ENCODE measurements around the gene ARMH1. TPM values are rescaled to one million over a fixed set of nuclear protein-coding genes. Genes with fewer than 3 reads are reported as not detected.

The ARMH1 gene
- total and polyA plus RNA-seq, 2 donors (not counting 1 experiment from before 2014, with no cell fraction given) = 10.2 to 225 TPM

GRCh38 chr1:44717653-44718052 lies 43.1 kb downstream of the ARMH1 start:
- intact Hi-C loops (cut with micrococcal nuclease) = no loop called here
- H3K4me1 Mint-ChIP-seq = peaks cover 77% of the 10 kb centered on the region
- no peak overlapping the region for H3K4me3 ChIP-seq (ENCODE audit: control extremely low read depth in 1 of 5, extremely low read depth in 1 of 5, insufficient read depth in 1 of 5, low read depth in 2 of 5, low read length in 4 of 5)
- no peak overlapping the region for H2AFZ ChIP-seq (ENCODE audit: insufficient read depth, low read depth, low read length, poor library complexity, severe bottlenecking)
- no peaks in the 10 kb centered on the region for H3K36me3 ChIP-seq (replicated peaks in 1 of 2; ENCODE audit: control extremely low read depth in 1 of 2, control insufficient read depth in 1 of 2, extremely low read depth in 1 of 2, insufficient read depth in 2 of 2, low read length in 1 of 2)
- DNase-seq = no peak
- TF ChIP-seq EZH2 (IDR thresholded peaks at IDR 0.05; ENCODE audit: borderline replicate concordance, insufficient read depth, low read depth, low read length, poor library complexity, severe bottlenecking) (no peak), CTCF (IDR thresholded peaks at IDR 0.05) (no peak)
- H3K4me3 Mint-ChIP-seq = no peak overlapping the region
- no peaks in the 10 kb centered on the region for H3K79me2 ChIP-seq (ENCODE audit: control insufficient read depth, insufficient read depth, low read length)
- H3K9me3 ChIP-seq (ENCODE audit: control extremely low read depth in 1 of 3, control insufficient read depth in 2 of 3, insufficient read depth in 1 of 3, low read length in 2 of 3) = no peaks in the 10 kb centered on the region
- no CpG with 5 or more reads among the region's 1 CpG for WGBS (ENCODE audit: insufficient coverage)
- H3K9ac ChIP-seq (ENCODE audit: low read length) = no peak overlapping the region
- H3K27ac Mint-ChIP-seq = peak overlapping the region; percentile 56
- peaks cover 60 to 67% of the 10 kb centered on the region in 2 donors for H3K4me1 ChIP-seq (ENCODE audit: control insufficient read depth in 2 of 2, insufficient read depth in 2 of 2, low read length in 2 of 2)
- H4K20me1 ChIP-seq (ENCODE audit: control insufficient read depth, insufficient read depth, low read length, poor library complexity, severe bottlenecking) = no peaks in the 10 kb centered on the region
- CTCF ChIA-PET = interaction anchor here (1.1 to 14.7 kb wide), 6 partner anchors 9 to 294 kb away, joined by 3 to 196 read pairs (median 4); partner anchors contain the start of genes HECTD3, RNU5D-1 and UROD
- ATAC-seq (ENCODE audit: low read depth) = no peak
- no peak overlapping the region for H3K27ac ChIP-seq (ENCODE audit: low read length in 2 of 2)
- POLR2A ChIA-PET = interaction anchor here (0.8 kb wide), 1 partner anchor 586 kb away, joined by 6 read pairs; no protein-coding TSS in a partner anchor
- no peaks in the 10 kb centered on the region for H3K27me3 ChIP-seq (replicated peaks in 1 of 4; ENCODE audit: control extremely low read depth in 1 of 4, control insufficient read depth in 3 of 4, insufficient read depth in 4 of 4, low read length in 3 of 4)
- no peaks in the 10 kb centered on the region for H3K27me3 Mint-ChIP-seq
- no peak overlapping the region for H3K4me2 ChIP-seq (replicated peaks; ENCODE audit: low read depth, low read length, poor library complexity, severe bottlenecking)
- H3K9me3 Mint-ChIP-seq (ENCODE audit: insufficient read depth) = no peaks in the 10 kb centered on the region

GRCh38 chr1:44718091-44718490 lies 43.6 kb downstream of the ARMH1 start:
- H3K4me2 ChIP-seq (replicated peaks; ENCODE audit: low read depth, low read length, poor library complexity, severe bottlenecking) = no peak overlapping the region
- peaks cover 76% of the 10 kb centered on the region for H3K4me1 Mint-ChIP-seq
- POLR2A ChIA-PET = no interaction called here

More at GRCh38 chr1:44718091-44718490, 43.6 kb downstream of the ARMH1 start:
- Mint-ChIP-seq H3K9me3 (ENCODE audit: insufficient read depth) (no peaks in the 10 kb centered on the region), H3K27ac (peak overlapping the region; percentile 56), H3K4me3 (no peak overlapping the region), H3K27me3 (no peaks in the 10 kb centered on the region)
- DNase-seq = no peak
- no peak for TF ChIP-seq EZH2 (IDR thresholded peaks at IDR 0.05; ENCODE audit: borderline replicate concordance, insufficient read depth, low read depth, low read length, poor library complexity, severe bottlenecking)
- no peak for TF ChIP-seq CTCF (IDR thresholded peaks at IDR 0.05)
- no peaks in the 10 kb centered on the region for H3K27me3 ChIP-seq (replicated peaks in 1 of 4; ENCODE audit: control extremely low read depth in 1 of 4, control insufficient read depth in 3 of 4, insufficient read depth in 4 of 4, low read length in 3 of 4)
- no peaks in the 10 kb centered on the region for H3K9me3 ChIP-seq (ENCODE audit: control extremely low read depth in 1 of 3, control insufficient read depth in 2 of 3, insufficient read depth in 1 of 3, low read length in 2 of 3)
- intact Hi-C loops (cut with micrococcal nuclease) = no loop called here
- no peak for ATAC-seq (ENCODE audit: low read depth)
- H3K4me3 ChIP-seq (ENCODE audit: control extremely low read depth in 1 of 5, extremely low read depth in 1 of 5, insufficient read depth in 1 of 5, low read depth in 2 of 5, low read length in 4 of 5) = no peak overlapping the region
- no peak overlapping the region for H3K27ac ChIP-seq (ENCODE audit: low read length in 2 of 2)
- no peaks in the 10 kb centered on the region for H3K36me3 ChIP-seq (replicated peaks in 1 of 2; ENCODE audit: control extremely low read depth in 1 of 2, control insufficient read depth in 1 of 2, extremely low read depth in 1 of 2, insufficient read depth in 2 of 2, low read length in 1 of 2)
- peaks cover 60 to 67% of the 10 kb centered on the region in 2 donors for H3K4me1 ChIP-seq (ENCODE audit: control insufficient read depth in 2 of 2, insufficient read depth in 2 of 2, low read length in 2 of 2)
- no peaks in the 10 kb centered on the region for H3K79me2 ChIP-seq (ENCODE audit: control insufficient read depth, insufficient read depth, low read length)
- CTCF ChIA-PET = interaction anchor here (1.1 to 14.7 kb wide), 5 partner anchors 9 to 294 kb away, joined by 4 to 196 read pairs (median 5); partner anchors contain the start of genes HECTD3, RNU5D-1 and UROD
- H4K20me1 ChIP-seq (ENCODE audit: control insufficient read depth, insufficient read depth, low read length, poor library complexity, severe bottlenecking) = no peaks in the 10 kb centered on the region
- no peak overlapping the region for H3K9ac ChIP-seq (ENCODE audit: low read length)
- H2AFZ ChIP-seq (ENCODE audit: insufficient read depth, low read depth, low read length, poor library complexity, severe bottlenecking) = no peak overlapping the region
- 84% methylated on average over 6 of the region's 6 CpGs for WGBS (ENCODE audit: insufficient coverage)

All from B cell (primary cell).